Adrenal gland (tissue), 12 donors: Measurements from ENCODE around the gene FFAR1. TPM values are rescaled to one million over a fixed set of nuclear protein-coding genes. Genes with fewer than 3 reads are reported as not detected.

ENCODE experiments used
- DNase-seq, 7 donors: peaks; one replicate each; pipeline ENCODE4 v3.0.0-alpha.2; 2019 to 2020
- H3K27ac ChIP-seq, 5 donors: fragments of 200-600 bp; sonication (generic) in 4 of 5; 1 replicate in 3 of 5; 2 replicates in 2 of 5; pipeline versions ENCODE4 v1.5.1 to v1.8.0; 2016 to 2020; ENCODE audit warnings: mild to moderate bottlenecking in 1 of 5
- H3K27me3 ChIP-seq: fragments of 200-600 bp; 2 replicates; pipeline ENCODE4 v1.8.0; 2021
- H3K36me3 ChIP-seq, 2 donors: fragments of 200-600 bp; replicated peaks in 1 of 2; 1 replicate in 1 of 2; 2 replicates in 1 of 2; pipeline versions ENCODE4 v1.5.1 to v1.8.0; 2018 to 2022
- H3K4me1 ChIP-seq, 2 donors: fragments of 200-600 bp; replicated peaks in 1 of 2; 1 replicate in 1 of 2; 2 replicates in 1 of 2; pipeline versions ENCODE4 v1.5.1 to v1.8.0; 2018 to 2021
- H3K4me3 ChIP-seq, 4 donors: fragments of 200-600 bp; sonication (generic) in 3 of 4; one replicate each; pipeline ENCODE4 v1.5.1; 2016 to 2018
- H3K9me3 ChIP-seq, 3 donors: fragments of 200-600 bp; sonication (generic) in 1 of 3; replicated peaks in 1 of 3; 1 replicate in 2 of 3; 2 replicates in 1 of 3; pipeline versions ENCODE4 v1.5.1 to v1.8.0; 2016 to 2021
- POLR2A ChIP-seq, 2 donors: fragments of 450-650 bp; IDR thresholded peaks; one replicate each; pipeline ENCODE4 v1.6.1; 2017; ENCODE audit warnings: antibody characterized with exemption in 2 of 2, mild to moderate bottlenecking in 2 of 2, moderate library complexity in 1 of 2
- WGBS, 4 donors: extraction: QIAGEN DNeasy Blood & Tissue Kit in 2 of 4; methylation state at CpG; one replicate each; pipeline versions ENCODE4 v1.1.5 to v1.1.7; 2013 to 2017; 5-methylcytosine and 5-hydroxymethylcytosine counted together
- intact Hi-C, 2 donors: fragments of 100-400 bp; cut with DNase I; formaldehyde crosslinking; loops; one replicate each; pipeline versions ENCODE4 v1.14.1 to v1.15.0; 2022 to 2023
- polyA plus RNA-seq, 3 donors: library from polyadenylated mRNA; stranded (reverse); fragments of 200-250 nt in 2 of 3; fragments of 350-450 nt in 1 of 3; fragmentation: Illumina TruSeq in 1 of 3; extraction: RNeasy Lipid Tissue Mini Kit (QIAGEN cat#74804) in 1 of 3; gene quantifications; one replicate each; pipeline ENCODE4 v1.2.3, GENCODE V29; 2013 to 2014
- total RNA-seq, 9 donors: library from RNA; depleted of rRNA in 4 of 9; stranded (reverse); fragments of >200 nt in 4 of 9; fragments of 120-200 nt in 1 of 9; fragmentation: NEBNext Ultra II Directional in 1 of 9; extraction: Animal tissue kit (Norgen Biotek cat#: 25700) in 1 of 9; gene quantifications; one replicate each; pipeline versions ENCODE4 v1.1.0 to v1.2.4, GENCODE V29; 2013 to 2023
- TF ChIP-seq, protein P1 (sequence below), 6 experiments: fragments of 450-650 bp in 4 of 6; fragments of 200-600 bp in 2 of 6; sonication (generic) in 1 of 6; IDR thresholded peaks; 1 replicate in 5 of 6; 2 replicates in 1 of 6; pipeline versions ENCODE4 v1.5.1 to v1.8.0; 2016 to 2021; ENCODE audit warnings: antibody characterized with exemption in 6 of 6, mild to moderate bottlenecking in 2 of 6, moderate library complexity in 1 of 6
- donor health status: healthy with polysubstance abuse.
- donor health status: Bipolar disorder and iron deficiency.
- donor health status: DM: yes; HTN: yes; CAD: no.
- donor health status: DM: no; HTN: no; CAD: no.
- donor health status: DM: no; HTN: no; CAD: no.
- donor health status: DM: yes; HTN: yes; CAD: no.

FFAR1 gene
- total and polyA plus RNA-seq, 12 donors: 0.03 to 0.11 TPM; not detected in 10

DNA sequence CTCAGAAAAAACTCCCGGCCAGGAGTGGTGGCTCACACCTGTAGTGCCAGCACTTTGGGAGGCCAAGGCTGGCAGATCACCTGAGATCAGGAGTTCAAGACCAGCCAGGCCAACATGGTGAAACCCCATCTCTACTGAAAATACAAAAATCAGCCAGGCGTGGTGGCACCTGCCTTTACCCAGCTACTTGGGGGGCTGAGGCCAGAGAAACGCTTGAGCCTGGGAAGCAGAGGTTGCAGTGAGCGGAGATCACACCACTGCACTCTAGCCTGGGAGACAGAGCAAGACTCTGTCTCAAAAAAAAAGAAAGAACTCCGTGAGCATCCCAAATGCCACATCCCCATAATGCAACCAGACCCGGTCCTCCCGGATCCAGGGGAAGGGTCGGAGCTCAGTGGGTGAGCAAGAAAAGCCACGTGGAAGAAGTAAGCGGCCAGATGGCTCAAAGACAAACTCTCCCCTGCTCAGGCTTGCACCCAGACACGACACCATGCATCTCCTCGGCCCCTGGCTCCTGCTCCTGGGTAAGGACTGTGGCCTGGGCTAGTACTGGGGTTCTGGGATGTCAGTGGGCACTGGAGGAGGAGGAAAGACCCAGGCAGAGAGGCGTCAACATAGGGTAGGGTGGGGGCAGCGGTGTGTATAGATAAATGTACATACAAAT lies 16.0 kb upstream of the FFAR1 start:
- Histone ChIP-seq H3K36me3 (no peaks in the 10 kb centered on the region), H3K4me1 (no peaks in the 10 kb centered on the region), H3K27ac (no peak overlapping the region), H3K9me3 (no peaks in the 10 kb centered on the region), H3K4me3 (no peak overlapping the region), H3K27me3 (no peaks in the 10 kb centered on the region)
- DNase-seq: no peak
- 80 to 90% (median 85%) methylated on average over 12 to 14 of the region's 14 CpGs for WGBS, 4 donors
- intact Hi-C loops: no loop called here
- TF ChIP-seq, protein P1, sequence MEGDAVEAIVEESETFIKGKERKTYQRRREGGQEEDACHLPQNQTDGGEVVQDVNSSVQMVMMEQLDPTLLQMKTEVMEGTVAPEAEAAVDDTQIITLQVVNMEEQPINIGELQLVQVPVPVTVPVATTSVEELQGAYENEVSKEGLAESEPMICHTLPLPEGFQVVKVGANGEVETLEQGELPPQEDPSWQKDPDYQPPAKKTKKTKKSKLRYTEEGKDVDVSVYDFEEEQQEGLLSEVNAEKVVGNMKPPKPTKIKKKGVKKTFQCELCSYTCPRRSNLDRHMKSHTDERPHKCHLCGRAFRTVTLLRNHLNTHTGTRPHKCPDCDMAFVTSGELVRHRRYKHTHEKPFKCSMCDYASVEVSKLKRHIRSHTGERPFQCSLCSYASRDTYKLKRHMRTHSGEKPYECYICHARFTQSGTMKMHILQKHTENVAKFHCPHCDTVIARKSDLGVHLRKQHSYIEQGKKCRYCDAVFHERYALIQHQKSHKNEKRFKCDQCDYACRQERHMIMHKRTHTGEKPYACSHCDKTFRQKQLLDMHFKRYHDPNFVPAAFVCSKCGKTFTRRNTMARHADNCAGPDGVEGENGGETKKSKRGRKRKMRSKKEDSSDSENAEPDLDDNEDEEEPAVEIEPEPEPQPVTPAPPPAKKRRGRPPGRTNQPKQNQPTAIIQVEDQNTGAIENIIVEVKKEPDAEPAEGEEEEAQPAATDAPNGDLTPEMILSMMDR (IDR thresholded peaks at IDR 0.05): no peak
- no peak for TF ChIP-seq POLR2A (IDR thresholded peaks at IDR 0.05)

DNA sequence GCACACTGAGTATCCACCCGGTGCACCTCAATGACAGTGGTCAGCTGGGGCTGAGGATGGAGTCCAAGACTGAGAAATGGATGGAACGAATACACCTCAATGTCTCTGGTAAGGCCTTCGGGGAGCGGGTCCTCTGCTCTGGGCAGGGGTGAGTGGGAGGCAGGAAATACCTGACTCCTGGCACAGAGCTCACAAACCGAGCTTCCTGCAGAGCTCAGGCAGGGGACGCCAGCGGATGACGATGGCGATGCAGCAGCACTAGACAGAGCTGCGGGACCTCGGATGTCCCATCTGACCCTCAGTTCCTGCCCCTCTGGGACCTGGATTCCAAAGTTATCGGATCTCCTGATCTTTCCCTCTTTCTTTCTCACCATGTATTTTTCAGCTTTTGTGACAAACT lies 14.9 kb upstream of the FFAR1 start:
- no peaks in the 10 kb centered on the region for H3K9me3 ChIP-seq
- H3K36me3 ChIP-seq: no peaks in the 10 kb centered on the region
- no peak overlapping the region for H3K27ac ChIP-seq
- DNase-seq: no peak
- TF ChIP-seq, protein P1 (IDR thresholded peaks at IDR 0.05): no peak
- TF ChIP-seq POLR2A (IDR thresholded peaks at IDR 0.05): no peak
- H3K4me1 ChIP-seq: no peaks in the 10 kb centered on the region
- no peak overlapping the region for H3K4me3 ChIP-seq
- intact Hi-C loops: no loop called here
- no peaks in the 10 kb centered on the region for H3K27me3 ChIP-seq
- 52 to 84% (median 66%) methylated on average over 12 of the region's 12 CpGs for WGBS, 4 donors

DNA sequence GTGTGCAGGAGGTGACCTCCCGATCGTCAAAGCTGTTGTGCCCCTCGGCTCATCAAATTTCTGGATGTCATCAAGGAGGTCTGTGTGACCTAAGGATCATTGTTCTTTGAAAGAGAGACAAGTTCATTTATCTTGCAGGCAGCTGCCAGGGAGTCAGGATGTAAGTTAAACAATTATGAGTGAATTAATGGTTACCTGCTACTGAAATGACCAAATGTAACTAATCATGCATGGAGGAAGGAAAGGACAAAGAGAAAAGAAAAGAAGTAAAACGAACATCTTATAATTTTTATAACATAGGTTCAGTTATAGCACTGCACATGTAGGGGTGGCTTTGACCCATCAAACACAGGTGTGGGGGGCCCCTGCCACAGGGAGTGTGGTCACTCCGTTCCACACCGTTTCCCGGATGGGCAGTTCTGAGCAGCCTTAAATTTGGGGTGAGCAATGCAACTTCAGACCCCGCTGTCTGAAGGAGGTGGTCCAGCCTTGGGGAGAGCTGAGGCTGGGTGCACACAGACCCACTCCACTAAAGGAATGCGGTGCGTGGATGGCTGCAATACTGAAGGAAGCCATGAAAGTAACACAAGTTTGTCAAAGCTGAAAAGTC lies 13.5 kb upstream of the FFAR1 start:
- 81 to 89% (median 87%) methylated on average over 9 to 10 of the region's 10 CpGs for WGBS, 4 donors
- Histone ChIP-seq H3K27me3 (no peaks in the 10 kb centered on the region), H3K9me3 (no peaks in the 10 kb centered on the region), H3K27ac (no peak overlapping the region), H3K4me1 (no peaks in the 10 kb centered on the region), H3K4me3 (no peak overlapping the region), H3K36me3 (no peaks in the 10 kb centered on the region)
- intact Hi-C loops: no loop called here
- DNase-seq: no peak
- TF ChIP-seq, protein P1 (IDR thresholded peaks at IDR 0.05): no peak
- TF ChIP-seq POLR2A (IDR thresholded peaks at IDR 0.05): no peak

DNA sequence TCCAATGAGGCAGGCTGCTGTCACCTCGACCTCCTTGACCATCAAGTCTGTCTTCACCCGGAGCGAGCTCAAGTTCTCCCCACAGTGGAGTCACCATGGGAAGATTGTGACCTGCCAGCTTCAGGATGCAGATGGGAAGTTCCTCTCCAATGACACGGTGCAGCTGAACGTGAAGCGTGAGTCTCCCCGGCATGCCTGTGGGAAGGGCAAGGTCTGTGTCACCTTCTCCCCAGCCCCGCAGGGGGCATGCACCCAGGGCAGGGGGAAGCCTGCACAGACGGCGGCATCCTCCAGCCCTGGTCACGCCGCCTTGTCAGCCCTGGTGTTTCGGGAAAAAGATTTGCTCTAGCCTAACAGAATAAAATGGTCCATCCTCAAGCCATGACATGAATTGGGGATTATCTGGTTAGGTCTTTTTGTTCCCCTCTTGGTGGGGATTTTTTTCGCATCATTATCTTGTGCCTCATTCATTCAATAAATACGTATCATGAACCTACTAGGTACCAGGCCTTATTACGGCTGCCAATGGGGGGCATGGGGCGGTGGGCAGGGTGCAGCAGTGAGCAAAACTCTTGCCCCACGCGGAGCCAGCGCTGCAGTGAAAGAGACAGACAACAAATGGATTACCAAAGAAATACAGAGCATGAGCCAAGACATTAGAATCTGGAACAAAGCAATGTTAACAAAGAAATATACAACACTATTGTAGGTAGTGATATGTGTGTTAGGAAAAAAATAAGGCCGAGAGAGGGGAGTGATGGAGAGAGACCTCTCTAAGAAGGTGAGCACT lies 11.3 kb upstream of the FFAR1 start:
- no peak overlapping the region for H3K4me3 ChIP-seq
- H3K27ac ChIP-seq: no peak overlapping the region
- TF ChIP-seq POLR2A (IDR thresholded peaks at IDR 0.05): no peak
- TF ChIP-seq, protein P1 (IDR thresholded peaks at IDR 0.05): no peak
- 86 to 91% (median 90%) methylated on average over 18 to 21 of the region's 21 CpGs for WGBS, 4 donors
- no peaks in the 10 kb centered on the region for H3K36me3 ChIP-seq
- no peak for DNase-seq
- H3K9me3 ChIP-seq: no peaks in the 10 kb centered on the region
- H3K27me3 ChIP-seq: no peaks in the 10 kb centered on the region
- H3K4me1 ChIP-seq: no peaks in the 10 kb centered on the region
- intact Hi-C loops: no loop called here
